IMR-90 (cell line): ENCODE data around the gene NAV2. TPM values are rescaled to one million over a fixed set of nuclear protein-coding genes. Genes with fewer than 3 reads are reported as not detected.

Source experiments
- ATAC-seq: fragments of 200-7000 bp; cut with Tn5 transposase; 2 replicates; pipeline ENCODE4 v1.9.1; 2020; ENCODE audit warnings: low read depth, mild to moderate bottlenecking, moderate library complexity
- BruUV-seq: library from RNA; stranded (reverse); fragments of 400-500 nt; replicated peaks from 2 replicates; lab custom pipeline; 2021; lab: Mats Ljungman, UMichigan
- CTCF ChIA-PET: fragments of 300-600 bp; formaldehyde crosslinking; extraction: SDS; loops from one replicate; lab custom pipeline; 2021; ENCODE audit warnings: antibody characterized with exemption; lab: Yijun Ruan, JAX
- POLR2A ChIA-PET: fragments of 300-600 bp; sonication (Branson Sonifier 250); formaldehyde crosslinking; loops from one replicate; lab custom pipeline; 2022; ENCODE audit warnings: antibody characterized with exemption; ENCODE audit not compliant: unreplicated experiment; lab: Charles Lee
- DNase-seq: peaks from one replicate; pipeline ENCODE4 v3.0.0; 2013
- H2AFZ ChIP-seq: replicated peaks from 2 replicates; pipeline ENCODE3; 2013; ENCODE audit warnings: low read length, mild to moderate bottlenecking; ENCODE audit not compliant: poor library complexity
- H2AK5ac ChIP-seq: 2 replicates; pipeline ENCODE4 v1.6.1; 2013; ENCODE audit warnings: low read depth, low read length, inconsistent platforms
- H2AK9ac ChIP-seq: replicated peaks from 2 replicates; pipeline ENCODE3; 2013; ENCODE audit warnings: mild to moderate bottlenecking, low read depth, low read length, moderate library complexity; ENCODE audit not compliant: poor library complexity
- H2BK120ac ChIP-seq: 2 replicates; pipeline ENCODE4 v1.6.1; 2013; ENCODE audit warnings: low read depth, low read length, inconsistent platforms
- H2BK15ac ChIP-seq: 3 replicates; pipeline ENCODE4 v1.6.1; 2013; ENCODE audit warnings: low read depth, low read length, inconsistent platforms
- H2BK20ac ChIP-seq: 2 replicates; pipeline ENCODE4 v1.6.1; 2013; ENCODE audit warnings: low read depth, mild to moderate bottlenecking, inconsistent platforms, low read length, moderate library complexity
- H2BK5ac ChIP-seq: 2 replicates; pipeline ENCODE4 v1.6.1; 2013; ENCODE audit warnings: mild to moderate bottlenecking, low read depth, low read length, inconsistent platforms; ENCODE audit not compliant: poor library complexity, severe bottlenecking
- H3K14ac ChIP-seq: replicated peaks from 2 replicates; pipeline ENCODE4 v1.6.1; 2013; ENCODE audit warnings: low read depth, low read length, inconsistent platforms
- H3K18ac ChIP-seq: 2 replicates; pipeline ENCODE4 v1.6.1; 2013; ENCODE audit warnings: low read depth, low read length, control low read depth
- H3K23ac ChIP-seq: 2 replicates; pipeline ENCODE4 v1.6.1; 2013; ENCODE audit warnings: low read depth, low read length, inconsistent platforms
- H3K27ac ChIP-seq: 2 replicates; pipeline ENCODE4 v1.5.1; 2013; ENCODE audit warnings: mild to moderate bottlenecking, control low read depth, low read length; ENCODE audit not compliant: insufficient read depth
- H3K27me3 ChIP-seq: 2 replicates; pipeline ENCODE4 v1.6.1; 2013; ENCODE audit warnings: low read length; ENCODE audit not compliant: control insufficient read depth, insufficient read depth
- H3K36me3 ChIP-seq: 2 replicates; pipeline ENCODE4 v1.6.1; 2013; ENCODE audit warnings: low read length, mixed read lengths; ENCODE audit not compliant: control insufficient read depth, insufficient read depth
- H3K4ac ChIP-seq: 2 replicates; pipeline ENCODE4 v1.6.1; 2013; ENCODE audit warnings: low read depth, low read length, inconsistent platforms
- H3K4me1 ChIP-seq: 2 replicates; pipeline ENCODE4 v1.6.1; 2013; ENCODE audit warnings: low read length, mixed read lengths; ENCODE audit not compliant: control insufficient read depth, insufficient read depth
- H3K4me2 ChIP-seq: 2 replicates; pipeline ENCODE4 v1.6.1; 2013; ENCODE audit warnings: low read depth, mild to moderate bottlenecking, control low read depth, low read length, moderate library complexity
- H3K4me3 ChIP-seq: 2 replicates; pipeline ENCODE4 v1.5.1; 2013; ENCODE audit warnings: low read depth, mild to moderate bottlenecking, control low read depth, low read length, moderate library complexity; ENCODE audit not compliant: insufficient read depth
- H3K56ac ChIP-seq: 2 replicates; pipeline ENCODE4 v1.6.1; 2013; ENCODE audit warnings: low read length, inconsistent platforms; ENCODE audit not compliant: insufficient read depth; ENCODE audit errors: extremely low read depth
- H3K79me1 ChIP-seq, 2 experiments: 2 replicates each; pipeline ENCODE4 v1.6.1; 2013; ENCODE audit warnings: low read length in 2 of 2, inconsistent platforms in 1 of 2, low read depth in 1 of 2
- H3K9ac ChIP-seq: 2 replicates; pipeline ENCODE4 v1.6.1; 2013; ENCODE audit warnings: low read depth, low read length, control low read depth
- H3K9me1 ChIP-seq: 2 replicates; pipeline ENCODE4 v1.6.1; 2013; ENCODE audit warnings: low read length, inconsistent platforms; ENCODE audit not compliant: insufficient read depth
- H3K9me3 ChIP-seq: 2 replicates; pipeline ENCODE4 v1.6.1; 2013; ENCODE audit warnings: low read length; ENCODE audit not compliant: control insufficient read depth, insufficient read depth
- H4K20me1 ChIP-seq: 2 replicates; pipeline ENCODE4 v1.6.1; 2013; ENCODE audit warnings: low read length, inconsistent platforms; ENCODE audit not compliant: insufficient read depth
- H4K5ac ChIP-seq: 2 replicates; pipeline ENCODE4 v1.6.1; 2013; ENCODE audit warnings: mild to moderate bottlenecking, low read depth, low read length, control low read depth
- H4K8ac ChIP-seq, 2 experiments: 2 replicates each; pipeline ENCODE4 v1.6.1; 2013; ENCODE audit warnings: low read depth in 2 of 2, low read length in 2 of 2, control low read depth in 1 of 2, inconsistent platforms in 1 of 2
- H4K91ac ChIP-seq: 2 replicates; pipeline ENCODE4 v1.6.1; 2013; ENCODE audit warnings: low read depth, low read length, inconsistent platforms; ENCODE audit not compliant: insufficient read depth
- BHLHE40 ChIP-seq: fragments of 150-350 bp; IDR thresholded peaks from 2 replicates; pipeline ENCODE4 v1.6.1; 2016; ENCODE audit warnings: mild to moderate bottlenecking, low read depth, low read length
- CEBPB ChIP-seq: IDR thresholded peaks from 2 replicates; pipeline ENCODE4 v1.6.1; 2012; ENCODE audit warnings: low read depth, low read length, improper control_type of control experiment
- CHD1 ChIP-seq: IDR thresholded peaks from 2 replicates; pipeline ENCODE4 v1.6.1; 2012; ENCODE audit warnings: low read depth, low read length, improper control_type of control experiment
- CTCF ChIP-seq: conservative IDR thresholded peaks from 2 replicates; pipeline ENCODE4 v1.5.1; 2012; ENCODE audit warnings: mild to moderate bottlenecking, low read depth, low read length, improper control_type of control experiment
- ELK1 ChIP-seq: fragments of 150-350 bp; IDR thresholded peaks from 2 replicates; pipeline ENCODE4 v1.6.1; 2016; ENCODE audit warnings: low read depth, mild to moderate bottlenecking, low read length, moderate library complexity, borderline replicate concordance
- FOS ChIP-seq: fragments of 150-350 bp; IDR thresholded peaks from 2 replicates; pipeline ENCODE4 v1.6.1; 2016; ENCODE audit warnings: low read depth, low read length
- MAFK ChIP-seq: IDR thresholded peaks from 2 replicates; pipeline ENCODE4 v1.6.1; 2012; ENCODE audit warnings: low read depth, low read length, improper control_type of control experiment
- MAZ ChIP-seq: IDR thresholded peaks from 2 replicates; pipeline ENCODE4 v1.6.1; 2012; ENCODE audit warnings: low read depth, mild to moderate bottlenecking, low read length, improper control_type of control experiment, moderate library complexity, borderline replicate concordance
- MXI1 ChIP-seq: IDR thresholded peaks from 2 replicates; pipeline ENCODE4 v1.6.1; 2012; ENCODE audit warnings: low read depth, mild to moderate bottlenecking, low read length, moderate library complexity, borderline replicate concordance
- NFE2L2 ChIP-seq: fragments of 150-350 bp; IDR thresholded peaks from 2 replicates; pipeline ENCODE4 v1.6.1; 2016; ENCODE audit warnings: low read depth, mild to moderate bottlenecking, low read length
- POLR2A ChIP-seq: IDR thresholded peaks from 2 replicates; pipeline ENCODE4 v1.6.1; 2012; ENCODE audit warnings: mild to moderate bottlenecking, low read depth, low read length
- RAD21 ChIP-seq: IDR thresholded peaks from 2 replicates; pipeline ENCODE4 v1.6.1; 2012; ENCODE audit warnings: low read length, improper control_type of control experiment
- RCOR1 ChIP-seq: IDR thresholded peaks from 2 replicates; pipeline ENCODE4 v1.6.1; 2012; ENCODE audit warnings: mild to moderate bottlenecking, low read length, improper control_type of control experiment; ENCODE audit not compliant: insufficient replicate concordance
- RFX5 ChIP-seq: IDR thresholded peaks from 2 replicates; pipeline ENCODE4 v1.8.0; 2012; ENCODE audit warnings: low read depth, mild to moderate bottlenecking, low read length, moderate library complexity
- SMC3 ChIP-seq: fragments of 150-350 bp; IDR thresholded peaks from 2 replicates; pipeline ENCODE4 v1.6.1; 2016; ENCODE audit warnings: low read depth, mild to moderate bottlenecking, antibody characterized with exemption, low read length, moderate library complexity
- WGBS, 2 experiments: methylation state at CpG; one replicate each; pipeline versions ENCODE4 v1.1.5 to v1.1.7; 2013; ENCODE audit warnings: missing lambda C conversion rate in 2 of 2; ENCODE audit not compliant: insufficient read length in 1 of 2; ENCODE audit errors: extremely low coverage in 2 of 2; 5-methylcytosine and 5-hydroxymethylcytosine counted together
- dilution Hi-C: fragments of 300-500 bp; cut with HindIII; formaldehyde crosslinking; loops from one replicate; pipeline ENCODE4 v1.14.3; 2018; ENCODE audit warnings: low sequenced_read_pairs; ENCODE audit not compliant: unreplicated experiment
- in situ Hi-C: fragments of 300-500 bp; cut with MboI; formaldehyde crosslinking; loops from 3 replicates; pipeline ENCODE4 v1.14.3; 2019; ENCODE audit warnings: low sequenced_read_pairs, inconsistent platforms, mixed read lengths
- intact Hi-C: fragments of 100-400 bp; cut with micrococcal nuclease; formaldehyde crosslinking; loops from 2 replicates; pipeline ENCODE4 v1.10.0; 2022
- polyA plus RNA-seq, 3 experiments: library from polyadenylated mRNA; depleted of rRNA; stranded (reverse); fragments of >200 nt; gene quantifications; 2 replicates each; pipeline ENCODE4 v1.2.3, GENCODE V29; 2012; ENCODE audit warnings: low replicate concordance in 1 of 3
- total RNA-seq: library from RNA; depleted of rRNA; stranded (reverse); fragments of >200 nt; gene quantifications from 2 replicates; pipeline ENCODE4 v1.2.3, GENCODE V29; 2012
- TF ChIP-seq, protein P1 (sequence below): fragments of 150-350 bp; IDR thresholded peaks from 2 replicates; pipeline ENCODE4 v1.6.1; 2017; ENCODE audit warnings: mild to moderate bottlenecking, antibody characterized with exemption, low read length, low read depth

Gene NAV2
- total and polyA plus RNA-seq, 2 of the 4 experiments (the other 2 are of a cell fraction): 4.5 to 12.6 TPM

DNA sequence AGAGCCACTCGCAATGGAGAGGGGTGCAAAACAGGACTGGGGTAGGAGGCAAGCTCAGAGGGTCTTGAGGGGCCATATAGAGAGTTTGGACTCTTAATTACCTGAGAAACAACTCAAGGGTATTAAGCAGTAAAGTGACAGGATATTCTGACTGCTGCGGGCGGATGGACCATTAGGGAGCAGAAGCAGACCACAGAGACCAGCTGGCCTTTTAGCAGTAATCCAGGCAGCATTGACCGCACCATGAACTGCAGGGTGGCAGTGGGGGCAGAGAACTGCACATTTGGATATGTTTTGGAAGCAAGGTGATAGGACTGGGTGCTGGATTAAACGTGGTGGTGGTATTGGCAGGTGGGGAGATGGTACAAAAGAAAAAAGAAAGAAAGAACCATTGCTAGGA lies 322.3 kb downstream of the NAV2 start:
- Histone ChIP-seq H2AK9ac (no peak overlapping the region), H3K18ac (no peak overlapping the region), H3K56ac (no peak overlapping the region), H3K4me1 (peaks cover 26% of the 10 kb centered on the region), H3K36me3 (peaks cover 5% of the 10 kb centered on the region), H2BK5ac (no peak overlapping the region), H2AFZ (no peak overlapping the region), H2AK5ac (peak overlapping the region; percentile 73), H3K4me2 (no peak overlapping the region), H3K27ac (no peak overlapping the region), H4K20me1 (peaks cover 18% of the 10 kb centered on the region; the same call in 1 of the 2 replicates), H4K8ac (no peak overlapping the region), H3K14ac (0 out of 2 replicates have a peak overlapping the region, but pooled peaks have one; percentile 10), H4K5ac (no peak overlapping the region), H3K23ac (no peak overlapping the region), H2BK120ac (no peak overlapping the region), H3K27me3 (no peaks in the 10 kb centered on the region), H3K9me3 (no peaks in the 10 kb centered on the region), H3K79me1 (peaks cover 24 to 40% of the 10 kb centered on the region in 2 experiments), H3K4ac (peak overlapping the region; percentile 35), H2BK20ac (peak overlapping the region; percentile 60; the same call in 1 of the 2 replicates), H2BK15ac (0 out of 3 replicates have a peak overlapping the region, but pooled peaks have one; percentile 21), H3K4me3 (no peak overlapping the region), H3K9ac (no peak overlapping the region), H3K9me1 (peaks cover 32% of the 10 kb centered on the region), H4K91ac (peak overlapping the region; percentile 9; the same call in 1 of the 2 replicates)
- no TSS peak for BruUV-seq
- ChIA-PET CTCF (interaction anchor here (1.2 kb wide), 1 partner anchor 55 kb away, joined by 4 read pairs; no protein-coding TSS in a partner anchor), POLR2A (no interaction called here)
- in situ Hi-C loops (no loop called here), intact Hi-C loops (no loop called here), dilution Hi-C loops (no loop called here)
- DNase-seq (no peak), ATAC-seq (no peak)
- TF ChIP-seq NFE2L2: no peak
- no peak for TF ChIP-seq ELK1
- TF ChIP-seq CTCF: no peak
- no peak for TF ChIP-seq SMC3
- no peak for TF ChIP-seq FOS
- TF ChIP-seq RCOR1: no peak
- no peak for TF ChIP-seq BHLHE40
- TF ChIP-seq, protein P1, sequence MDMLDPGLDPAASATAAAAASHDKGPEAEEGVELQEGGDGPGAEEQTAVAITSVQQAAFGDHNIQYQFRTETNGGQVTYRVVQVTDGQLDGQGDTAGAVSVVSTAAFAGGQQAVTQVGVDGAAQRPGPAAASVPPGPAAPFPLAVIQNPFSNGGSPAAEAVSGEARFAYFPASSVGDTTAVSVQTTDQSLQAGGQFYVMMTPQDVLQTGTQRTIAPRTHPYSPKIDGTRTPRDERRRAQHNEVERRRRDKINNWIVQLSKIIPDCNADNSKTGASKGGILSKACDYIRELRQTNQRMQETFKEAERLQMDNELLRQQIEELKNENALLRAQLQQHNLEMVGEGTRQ: no peak
- no peak for TF ChIP-seq RAD21
- TF ChIP-seq RFX5: no peak
- TF ChIP-seq MAZ: no peak
- no peak for TF ChIP-seq CHD1
- TF ChIP-seq MAFK: no peak
- no peak for TF ChIP-seq POLR2A
- no peak for TF ChIP-seq MXI1
- no peak for TF ChIP-seq CEBPB
- whole genome bisulfite sequencing, 2 experiments: 98% methylated on average over 4 of the region's 5 CpGs; no CpG with 5 or more reads in 1 of the 2 experiments
